Activated CD4-positive, alpha-beta T cell treated with anti-CD3 and anti-CD28 coated beads, Interleukin-2, Interleukin-4, amounts not matched to agents 100 ng/mL and 50 ng/mL, durations not matched to agents 16 hours and 8 hours (primary cell): ENCODE measurements around the gene TRAM2.

ENCODE experiments used
- DNase-seq: peaks from one replicate; pipeline ENCODE4 v3.0.0-alpha.2; 2020; ENCODE audit warnings: low spot score

Gene TRAM2

DNA sequence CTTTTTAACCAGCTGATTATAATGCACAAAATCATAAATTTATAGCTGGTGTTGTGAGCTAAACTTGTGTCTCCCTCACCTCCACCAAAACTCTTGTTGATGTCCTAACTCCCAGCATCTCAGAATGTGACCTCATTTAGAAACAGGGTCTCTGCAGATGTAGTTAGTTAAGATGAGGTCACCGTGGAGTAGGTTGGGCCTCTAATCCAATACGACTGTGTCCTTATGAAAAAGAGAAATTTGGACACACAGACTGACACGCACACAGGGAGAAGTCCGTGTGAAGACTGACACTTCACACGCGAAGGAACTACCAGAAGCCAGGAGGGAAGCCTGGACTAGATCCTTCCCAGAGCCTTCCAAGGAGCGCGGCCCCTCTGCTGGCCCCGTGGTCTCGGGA is 46.5 kb downstream of the TRAM2 start:
- DNase-seq, result no peak

DNA sequence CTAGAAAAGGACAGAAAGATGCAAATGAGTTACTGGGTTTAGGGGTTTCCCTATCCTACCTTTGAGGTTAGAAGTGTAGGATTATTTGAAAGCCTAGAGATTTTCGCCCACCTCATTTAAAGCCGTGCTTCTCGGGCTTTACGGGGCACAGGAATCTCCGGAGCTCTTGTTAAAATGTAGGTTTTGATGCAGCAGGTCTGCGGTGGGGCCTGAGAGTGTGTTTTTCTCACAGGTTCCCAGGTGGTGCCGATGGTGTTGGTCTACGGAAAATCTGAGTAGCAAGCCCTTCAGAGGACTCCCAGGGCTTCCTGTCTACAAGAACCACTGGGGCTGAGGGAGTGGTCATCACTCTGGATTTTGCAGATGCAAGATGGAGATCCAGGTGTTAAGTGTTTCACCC is 47.5 kb downstream of the TRAM2 start:
- DNase-seq, result no peak

GRCh38 chr6:52527436-52527835 is 49.4 kb downstream of the TRAM2 start:
- no peak for DNase-seq

GRCh38 chr6:52526634-52527033 is 50.2 kb downstream of the TRAM2 start:
- DNase-seq, result no peak

GRCh38 chr6:52524918-52525317 is 51.9 kb downstream of the TRAM2 start:
- DNase-seq, result no peak

- no peak for DNase-seq
Measured at GRCh38 chr6:52523378-52524142, 53.3 kb downstream of the TRAM2 start.

GRCh38 chr6:52522655-52523054 is 54.2 kb downstream of the TRAM2 start:
- DNase-seq, result no peak

DNA sequence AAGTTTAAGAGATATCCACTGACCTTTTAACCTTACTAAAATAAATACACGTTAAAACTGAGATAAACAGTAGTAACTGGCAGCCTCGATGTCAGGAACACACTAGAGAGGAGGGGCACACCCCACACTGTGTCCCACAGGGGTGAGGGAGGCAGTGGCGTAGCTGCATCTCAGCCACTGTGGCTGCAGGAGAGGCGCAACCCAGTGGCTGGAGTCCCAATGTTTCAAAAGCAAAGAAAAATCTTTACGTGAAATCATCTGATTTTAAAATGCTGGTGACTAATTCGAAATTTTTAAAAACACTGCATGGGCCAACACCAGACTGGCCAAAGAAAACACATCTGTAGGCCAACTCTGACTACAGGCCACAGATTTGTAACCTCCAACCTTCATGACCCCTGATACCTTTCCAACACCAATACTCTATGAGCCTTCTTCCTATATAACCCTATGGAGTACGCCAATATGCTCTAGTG is 54.7 kb downstream of the TRAM2 start:
- no peak for DNase-seq

GRCh38 chr6:52519618-52520017 is 57.2 kb downstream of the TRAM2 start:
- DNase-seq, result no peak

GRCh38 chr6:52518279-52518945 is 58.4 kb downstream of the TRAM2 start:
- DNase-seq, result no peak

- DNase-seq, result peak; percentile 75
Measured at GRCh38 chr6:52517502-52518278, 59.2 kb downstream of the TRAM2 start.

GRCh38 chr6:52516943-52517342 is 59.9 kb downstream of the TRAM2 start:
- no peak for DNase-seq

DNA sequence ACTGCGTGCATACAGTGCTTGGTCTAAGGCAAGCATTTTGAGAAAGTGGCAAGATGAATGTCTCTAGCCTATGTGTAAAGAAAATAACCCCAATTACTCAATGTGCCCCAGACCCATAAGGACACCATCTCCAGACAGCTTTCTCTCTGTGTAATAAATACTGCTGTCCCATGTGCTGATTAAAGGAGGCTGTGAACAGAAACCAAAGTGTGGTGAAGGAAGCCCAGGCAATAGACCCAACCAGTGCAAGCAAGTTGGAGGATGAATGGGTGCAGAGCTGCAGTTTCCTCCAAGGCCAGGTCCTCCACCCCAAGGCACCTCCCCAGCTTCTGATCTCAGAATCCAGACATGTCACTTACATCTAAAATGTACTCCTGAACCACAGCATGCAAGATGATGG is 60.6 kb downstream of the TRAM2 start:
- peak; percentile 19 for DNase-seq

- DNase-seq, result no peak
Measured at GRCh38 chr6:52515219-52515960, 61.5 kb downstream of the TRAM2 start.

DNA sequence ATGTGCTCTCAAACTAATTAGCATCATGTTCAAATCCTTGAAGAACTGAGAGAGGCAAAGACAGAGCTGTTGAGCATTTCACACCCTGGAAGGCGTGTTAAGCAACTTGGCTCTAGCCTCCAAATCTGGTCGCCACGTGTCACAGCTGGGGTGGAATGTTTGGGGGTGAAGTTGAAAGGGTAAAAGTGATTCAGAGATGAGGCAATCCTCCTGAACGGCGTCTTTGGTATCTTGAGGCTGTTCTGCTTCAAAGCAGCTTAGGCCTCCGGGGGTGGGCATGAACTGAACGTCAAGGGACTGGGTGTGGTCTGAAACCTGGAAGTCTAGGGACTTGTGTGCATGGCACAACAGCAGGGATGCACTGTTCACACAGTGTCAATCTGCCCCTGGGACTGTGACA is 62.3 kb downstream of the TRAM2 start:
- no peak for DNase-seq

DNA sequence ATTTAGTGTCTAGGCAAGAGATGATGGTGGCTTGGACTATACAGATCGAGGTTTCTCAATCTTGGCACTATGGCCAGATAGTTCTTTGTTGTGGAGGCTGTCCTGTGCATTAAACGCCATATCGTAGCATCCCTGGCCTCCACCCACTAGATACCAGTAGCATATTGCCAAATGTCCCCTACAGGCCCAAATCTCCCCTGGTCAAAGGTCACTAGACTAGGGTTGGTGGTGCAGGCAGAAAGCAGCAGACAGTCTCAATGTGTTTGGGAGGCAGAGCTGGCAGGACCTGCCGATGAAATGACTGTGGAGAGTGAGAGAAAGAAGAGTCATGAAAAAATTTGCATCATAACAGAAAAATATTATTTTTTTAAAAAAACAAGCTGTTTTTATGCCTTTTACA is 63.0 kb downstream of the TRAM2 start:
- no peak for DNase-seq

GRCh38 chr6:52513464-52513863 is 63.4 kb downstream of the TRAM2 start:
- no peak for DNase-seq

GRCh38 chr6:52512199-52512598 is 64.7 kb downstream of the TRAM2 start:
- DNase-seq, result no peak

- no peak for DNase-seq
Measured at GRCh38 chr6:52511572-52512151, 65.2 kb downstream of the TRAM2 start.

- DNase-seq, result no peak
Measured at GRCh38 chr6:52511163-52511562, 65.7 kb downstream of the TRAM2 start.

GRCh38 chr6:52510213-52510562 is 66.7 kb downstream of the TRAM2 start:
- no peak for DNase-seq
